ENCODE results near the gene NXPH2. TPM values are rescaled to one million over a fixed set of nuclear protein-coding genes. Genes with fewer than 3 reads are reported as not detected.

The NXPH2 gene
- total RNA-seq, 1 experiment from 2014 or later = 0.94 TPM

DNA sequence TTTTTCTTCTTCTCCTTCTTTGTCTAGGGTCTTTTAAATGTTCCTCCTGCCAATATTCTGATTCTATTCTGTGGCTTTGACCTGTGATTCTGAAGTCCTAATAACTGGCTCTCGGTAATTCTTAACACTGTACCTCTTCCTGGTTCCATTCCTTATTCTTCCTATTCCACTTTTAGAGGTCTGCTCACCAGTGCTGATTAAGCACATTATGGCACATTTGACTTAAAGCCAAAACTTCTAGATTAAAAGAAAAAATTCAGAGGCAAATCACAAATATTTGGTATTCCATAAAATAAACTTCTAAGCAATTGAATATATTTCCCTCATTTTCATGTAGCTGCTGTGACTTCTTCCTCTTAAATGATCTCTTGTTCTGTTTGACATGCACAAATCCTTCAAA lies 47.5 kb downstream of the NXPH2 start:
- CTCF ChIA-PET = no interaction called here
- TF ChIP-seq NR2C2 (CRISPR knock-in tag; IDR thresholded peaks at IDR 0.05) (no peak), HMGA2 (CRISPR knock-in tag; IDR thresholded peaks at IDR 0.05) (no peak), ZNF219 (CRISPR knock-in tag; IDR thresholded peaks at IDR 0.05; ENCODE audit: borderline replicate concordance) (no peak), MYBL2 (CRISPR knock-in tag; IDR thresholded peaks at IDR 0.05) (no peak), ZNF317 (CRISPR knock-in tag; IDR thresholded peaks at IDR 0.05; ENCODE audit: borderline replicate concordance, low read depth) (no peak), ATF2 (CRISPR knock-in tag; IDR thresholded peaks at IDR 0.05; ENCODE audit: borderline replicate concordance, low read depth) (no peak), ETV6 (CRISPR knock-in tag; IDR thresholded peaks at IDR 0.05) (no peak), NR3C1 (CRISPR knock-in tag; conservative IDR thresholded peaks at IDR 0.05; ENCODE audit: low read depth) (no peak), ZNF532 (CRISPR knock-in tag; IDR thresholded peaks at IDR 0.05; ENCODE audit: borderline replicate concordance) (no peak), ESRRA (CRISPR knock-in tag; IDR thresholded peaks at IDR 0.05; ENCODE audit: borderline replicate concordance) (no peak), ZNF671 (CRISPR knock-in tag; IDR thresholded peaks at IDR 0.05) (no peak)
- TF ChIP-seq, protein P1, sequence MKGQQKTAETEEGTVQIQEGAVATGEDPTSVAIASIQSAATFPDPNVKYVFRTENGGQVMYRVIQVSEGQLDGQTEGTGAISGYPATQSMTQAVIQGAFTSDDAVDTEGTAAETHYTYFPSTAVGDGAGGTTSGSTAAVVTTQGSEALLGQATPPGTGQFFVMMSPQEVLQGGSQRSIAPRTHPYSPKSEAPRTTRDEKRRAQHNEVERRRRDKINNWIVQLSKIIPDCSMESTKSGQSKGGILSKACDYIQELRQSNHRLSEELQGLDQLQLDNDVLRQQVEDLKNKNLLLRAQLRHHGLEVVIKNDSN (CRISPR knock-in tag; IDR thresholded peaks at IDR 0.05) = no peak
- TF ChIP-seq, protein P2, sequence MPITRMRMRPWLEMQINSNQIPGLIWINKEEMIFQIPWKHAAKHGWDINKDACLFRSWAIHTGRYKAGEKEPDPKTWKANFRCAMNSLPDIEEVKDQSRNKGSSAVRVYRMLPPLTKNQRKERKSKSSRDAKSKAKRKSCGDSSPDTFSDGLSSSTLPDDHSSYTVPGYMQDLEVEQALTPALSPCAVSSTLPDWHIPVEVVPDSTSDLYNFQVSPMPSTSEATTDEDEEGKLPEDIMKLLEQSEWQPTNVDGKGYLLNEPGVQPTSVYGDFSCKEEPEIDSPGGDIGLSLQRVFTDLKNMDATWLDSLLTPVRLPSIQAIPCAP (CRISPR knock-in tag; IDR thresholded peaks at IDR 0.05) = no peak
- TF ChIP-seq, protein P3, sequence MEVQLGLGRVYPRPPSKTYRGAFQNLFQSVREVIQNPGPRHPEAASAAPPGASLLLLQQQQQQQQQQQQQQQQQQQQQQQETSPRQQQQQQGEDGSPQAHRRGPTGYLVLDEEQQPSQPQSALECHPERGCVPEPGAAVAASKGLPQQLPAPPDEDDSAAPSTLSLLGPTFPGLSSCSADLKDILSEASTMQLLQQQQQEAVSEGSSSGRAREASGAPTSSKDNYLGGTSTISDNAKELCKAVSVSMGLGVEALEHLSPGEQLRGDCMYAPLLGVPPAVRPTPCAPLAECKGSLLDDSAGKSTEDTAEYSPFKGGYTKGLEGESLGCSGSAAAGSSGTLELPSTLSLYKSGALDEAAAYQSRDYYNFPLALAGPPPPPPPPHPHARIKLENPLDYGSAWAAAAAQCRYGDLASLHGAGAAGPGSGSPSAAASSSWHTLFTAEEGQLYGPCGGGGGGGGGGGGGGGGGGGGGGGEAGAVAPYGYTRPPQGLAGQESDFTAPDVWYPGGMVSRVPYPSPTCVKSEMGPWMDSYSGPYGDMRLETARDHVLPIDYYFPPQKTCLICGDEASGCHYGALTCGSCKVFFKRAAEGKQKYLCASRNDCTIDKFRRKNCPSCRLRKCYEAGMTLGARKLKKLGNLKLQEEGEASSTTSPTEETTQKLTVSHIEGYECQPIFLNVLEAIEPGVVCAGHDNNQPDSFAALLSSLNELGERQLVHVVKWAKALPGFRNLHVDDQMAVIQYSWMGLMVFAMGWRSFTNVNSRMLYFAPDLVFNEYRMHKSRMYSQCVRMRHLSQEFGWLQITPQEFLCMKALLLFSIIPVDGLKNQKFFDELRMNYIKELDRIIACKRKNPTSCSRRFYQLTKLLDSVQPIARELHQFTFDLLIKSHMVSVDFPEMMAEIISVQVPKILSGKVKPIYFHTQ (CRISPR knock-in tag; IDR thresholded peaks at IDR 0.05) = no peak
- Mint-ChIP-seq H3K27ac (no peak overlapping the region), H3K4me3 (no peak overlapping the region), H3K4me1 (no peaks in the 10 kb centered on the region), H3K36me3 (peaks cover 38% of the 10 kb centered on the region), H3K9me3 (peaks cover 60% of the 10 kb centered on the region), H3K27me3 (ENCODE audit: low read depth) (peaks cover 5% of the 10 kb centered on the region)
- POLR2A ChIA-PET = no interaction called here
- DNase-seq (ENCODE audit: low spot score) = no peak
- ATAC-seq = no peak

DNA sequence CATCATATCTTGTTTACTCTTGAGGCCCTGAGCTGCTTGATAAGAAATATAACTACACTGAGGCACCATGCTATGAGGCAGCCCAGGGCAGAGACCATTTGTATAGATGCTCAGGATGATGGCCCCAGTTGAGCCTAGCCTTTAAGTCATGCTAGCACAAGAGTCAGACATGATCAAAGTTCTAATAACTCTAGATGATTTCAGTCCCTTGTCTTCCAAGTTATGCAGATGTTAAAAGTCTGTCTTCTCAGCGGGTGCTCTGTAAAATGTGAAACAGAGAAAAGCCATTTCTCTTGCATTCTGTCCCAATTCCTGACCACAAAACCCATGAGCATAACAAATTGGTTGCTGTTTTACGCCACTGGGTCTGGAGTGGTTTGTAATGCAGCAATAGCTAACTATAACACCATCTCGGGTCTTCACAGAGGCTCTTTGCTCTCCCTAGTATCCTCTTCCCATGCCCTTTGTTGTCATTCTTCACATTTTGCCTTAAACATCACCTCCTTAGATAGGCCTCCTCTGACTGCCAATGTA lies 49.6 kb downstream of the NXPH2 start:
- peaks cover 5% of the 10 kb centered on the region for H3K27me3 Mint-ChIP-seq (ENCODE audit: low read depth)
- H3K4me1 Mint-ChIP-seq = no peaks in the 10 kb centered on the region; the same call in 1 of the 2 replicates
- no peak overlapping the region for H3K27ac Mint-ChIP-seq
- H3K4me3 Mint-ChIP-seq = no peak overlapping the region
- ChIA-PET POLR2A (no interaction called here), CTCF (interaction anchor here (0.9 kb wide), 1 partner anchor 84 kb away, joined by 5 read pairs; no protein-coding TSS in a partner anchor)
- DNase-seq (ENCODE audit: low spot score) = no peak
- peaks cover 39% of the 10 kb centered on the region for H3K9me3 Mint-ChIP-seq
- no peak for ATAC-seq
- TF ChIP-seq ZNF317 (CRISPR knock-in tag; IDR thresholded peaks at IDR 0.05; ENCODE audit: borderline replicate concordance, low read depth) = no peak
- TF ChIP-seq, protein P1 (CRISPR knock-in tag; IDR thresholded peaks at IDR 0.05) = no peak
- TF ChIP-seq, protein P4, sequence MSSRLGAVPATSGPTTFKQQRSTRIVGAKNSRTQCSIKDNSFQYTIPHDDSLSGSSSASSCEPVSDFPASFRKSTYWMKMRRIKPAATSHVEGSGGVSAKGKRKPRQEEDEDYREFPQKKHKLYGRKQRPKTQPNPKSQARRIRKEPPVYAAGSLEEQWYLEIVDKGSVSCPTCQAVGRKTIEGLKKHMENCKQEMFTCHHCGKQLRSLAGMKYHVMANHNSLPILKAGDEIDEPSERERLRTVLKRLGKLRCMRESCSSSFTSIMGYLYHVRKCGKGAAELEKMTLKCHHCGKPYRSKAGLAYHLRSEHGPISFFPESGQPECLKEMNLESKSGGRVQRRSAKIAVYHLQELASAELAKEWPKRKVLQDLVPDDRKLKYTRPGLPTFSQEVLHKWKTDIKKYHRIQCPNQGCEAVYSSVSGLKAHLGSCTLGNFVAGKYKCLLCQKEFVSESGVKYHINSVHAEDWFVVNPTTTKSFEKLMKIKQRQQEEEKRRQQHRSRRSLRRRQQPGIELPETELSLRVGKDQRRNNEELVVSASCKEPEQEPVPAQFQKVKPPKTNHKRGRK (CRISPR knock-in tag; IDR thresholded peaks at IDR 0.05; ENCODE audit: borderline replicate concordance) = no peak
- TF ChIP-seq, protein P5, sequence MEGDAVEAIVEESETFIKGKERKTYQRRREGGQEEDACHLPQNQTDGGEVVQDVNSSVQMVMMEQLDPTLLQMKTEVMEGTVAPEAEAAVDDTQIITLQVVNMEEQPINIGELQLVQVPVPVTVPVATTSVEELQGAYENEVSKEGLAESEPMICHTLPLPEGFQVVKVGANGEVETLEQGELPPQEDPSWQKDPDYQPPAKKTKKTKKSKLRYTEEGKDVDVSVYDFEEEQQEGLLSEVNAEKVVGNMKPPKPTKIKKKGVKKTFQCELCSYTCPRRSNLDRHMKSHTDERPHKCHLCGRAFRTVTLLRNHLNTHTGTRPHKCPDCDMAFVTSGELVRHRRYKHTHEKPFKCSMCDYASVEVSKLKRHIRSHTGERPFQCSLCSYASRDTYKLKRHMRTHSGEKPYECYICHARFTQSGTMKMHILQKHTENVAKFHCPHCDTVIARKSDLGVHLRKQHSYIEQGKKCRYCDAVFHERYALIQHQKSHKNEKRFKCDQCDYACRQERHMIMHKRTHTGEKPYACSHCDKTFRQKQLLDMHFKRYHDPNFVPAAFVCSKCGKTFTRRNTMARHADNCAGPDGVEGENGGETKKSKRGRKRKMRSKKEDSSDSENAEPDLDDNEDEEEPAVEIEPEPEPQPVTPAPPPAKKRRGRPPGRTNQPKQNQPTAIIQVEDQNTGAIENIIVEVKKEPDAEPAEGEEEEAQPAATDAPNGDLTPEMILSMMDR (IDR thresholded peaks at IDR 0.05) = no peak
- TF ChIP-seq, protein P6, sequence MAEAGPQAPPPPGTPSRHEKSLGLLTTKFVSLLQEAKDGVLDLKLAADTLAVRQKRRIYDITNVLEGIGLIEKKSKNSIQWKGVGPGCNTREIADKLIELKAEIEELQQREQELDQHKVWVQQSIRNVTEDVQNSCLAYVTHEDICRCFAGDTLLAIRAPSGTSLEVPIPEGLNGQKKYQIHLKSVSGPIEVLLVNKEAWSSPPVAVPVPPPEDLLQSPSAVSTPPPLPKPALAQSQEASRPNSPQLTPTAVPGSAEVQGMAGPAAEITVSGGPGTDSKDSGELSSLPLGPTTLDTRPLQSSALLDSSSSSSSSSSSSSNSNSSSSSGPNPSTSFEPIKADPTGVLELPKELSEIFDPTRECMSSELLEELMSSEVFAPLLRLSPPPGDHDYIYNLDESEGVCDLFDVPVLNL (CRISPR knock-in tag; IDR thresholded peaks at IDR 0.05; ENCODE audit: borderline replicate concordance, low read depth) = no peak
- H3K36me3 Mint-ChIP-seq = peaks cover 17% of the 10 kb centered on the region

Data from WTC11 (cell line).